Measurements from ENCODE around the gene CALML5.

Gene CALML5

GRCh38 chr10:5498791-5499492, 428 bp downstream of the CALML5 start:
- DNase-seq, result no peak

DNA sequence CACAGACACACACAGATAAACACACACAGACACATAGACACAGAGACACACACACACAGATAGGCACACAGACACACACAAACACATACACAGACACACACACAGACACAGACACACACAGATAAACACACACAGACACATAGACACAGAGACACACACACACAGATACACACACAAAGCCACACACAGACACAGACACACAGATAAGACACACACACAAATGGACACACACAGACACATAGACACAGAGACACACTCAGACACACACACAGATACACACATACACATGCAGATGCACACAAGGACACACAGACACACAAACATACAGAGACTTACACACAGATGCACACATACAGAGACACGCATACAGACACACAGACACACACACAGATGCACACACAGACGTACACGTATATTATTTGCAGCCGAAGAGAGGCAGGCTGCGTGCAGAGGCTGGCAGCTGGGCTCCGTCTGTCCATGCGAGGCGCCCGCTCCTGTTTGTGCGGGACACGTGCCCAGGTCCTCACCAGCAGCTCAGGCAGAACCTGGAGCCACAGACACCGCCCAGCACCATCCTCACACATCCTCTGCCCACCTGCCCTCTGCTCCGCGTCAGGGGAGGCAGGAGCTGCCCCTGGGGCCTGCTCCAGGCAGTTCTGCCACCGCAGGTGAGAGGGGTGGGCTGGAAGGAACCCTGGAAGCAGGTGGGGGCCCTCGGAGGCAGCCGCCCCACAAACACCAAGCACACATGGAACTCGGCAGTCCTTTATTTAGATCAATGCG, 1.2 kb downstream of the CALML5 start:
- no peak for DNase-seq

DNA sequence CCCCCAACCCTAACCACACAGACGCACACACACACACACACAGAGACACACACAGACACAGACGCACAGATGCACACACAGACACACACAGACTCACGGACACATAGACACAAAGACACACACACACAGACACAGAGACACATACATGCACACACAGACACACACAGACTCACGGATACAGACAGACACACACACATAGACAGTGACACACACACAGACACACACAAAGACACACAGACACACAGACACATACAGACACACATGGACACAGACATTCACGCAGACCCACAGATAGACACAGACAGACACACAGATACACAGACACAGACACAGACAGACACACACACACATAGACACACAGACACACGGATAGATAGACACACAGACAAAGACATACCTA, 2.1 kb downstream of the CALML5 start:
- DNase-seq, result no peak

- no peak for DNase-seq
These were observed 2.8 kb downstream of the CALML5 start for GRCh38 chr10:5496261-5497250.

- DNase-seq, result no peak
These were observed 4.8 kb downstream of the CALML5 start for GRCh38 chr10:5494611-5495010.

DNA sequence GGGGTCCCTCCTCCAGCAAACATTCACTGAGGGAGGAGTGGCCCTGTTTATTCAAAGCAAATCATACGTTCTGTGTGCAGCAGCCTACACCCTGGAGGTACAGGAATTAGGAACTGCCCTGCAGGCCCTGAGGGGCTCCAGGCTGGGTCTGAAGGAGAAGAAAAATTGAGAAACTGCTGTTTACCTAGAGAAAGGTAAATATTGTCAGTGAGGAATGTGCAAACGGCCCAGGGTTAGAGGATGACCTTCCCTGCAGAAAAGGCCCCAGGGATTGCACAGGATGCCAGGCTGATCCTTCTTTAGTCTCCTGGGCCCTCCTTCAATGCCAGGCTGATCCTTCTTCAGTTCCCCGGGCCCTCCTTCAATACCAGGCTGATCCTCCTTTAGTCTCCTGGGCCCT, 5.7 kb downstream of the CALML5 start:
- no peak for DNase-seq

- DNase-seq, result no peak
These were observed 6.3 kb downstream of the CALML5 start for GRCh38 chr10:5492929-5493576.

GRCh38 chr10:5492322-5492855, 7.0 kb downstream of the CALML5 start:
- DNase-seq, result no peak

DNA sequence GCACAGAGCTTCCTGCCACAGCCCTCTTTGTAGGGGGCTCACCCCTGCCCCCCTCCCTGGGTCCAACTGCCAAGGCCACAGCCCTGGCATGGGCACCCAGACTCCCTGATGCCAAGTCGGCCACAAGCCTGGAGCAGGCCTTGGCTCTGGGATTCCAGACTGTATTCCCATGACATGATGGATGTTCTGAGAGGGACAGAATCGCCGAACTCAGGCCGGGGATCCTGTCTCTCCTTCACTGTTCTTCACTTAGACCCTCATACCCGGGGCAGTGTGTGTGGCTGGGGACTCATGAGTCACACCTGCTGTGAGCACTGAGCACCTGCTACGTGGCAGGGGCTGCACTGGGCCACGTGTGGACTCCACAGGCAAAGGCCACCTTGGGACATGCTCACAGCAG, 7.9 kb downstream of the CALML5 start:
- DNase-seq, result no peak

DNA sequence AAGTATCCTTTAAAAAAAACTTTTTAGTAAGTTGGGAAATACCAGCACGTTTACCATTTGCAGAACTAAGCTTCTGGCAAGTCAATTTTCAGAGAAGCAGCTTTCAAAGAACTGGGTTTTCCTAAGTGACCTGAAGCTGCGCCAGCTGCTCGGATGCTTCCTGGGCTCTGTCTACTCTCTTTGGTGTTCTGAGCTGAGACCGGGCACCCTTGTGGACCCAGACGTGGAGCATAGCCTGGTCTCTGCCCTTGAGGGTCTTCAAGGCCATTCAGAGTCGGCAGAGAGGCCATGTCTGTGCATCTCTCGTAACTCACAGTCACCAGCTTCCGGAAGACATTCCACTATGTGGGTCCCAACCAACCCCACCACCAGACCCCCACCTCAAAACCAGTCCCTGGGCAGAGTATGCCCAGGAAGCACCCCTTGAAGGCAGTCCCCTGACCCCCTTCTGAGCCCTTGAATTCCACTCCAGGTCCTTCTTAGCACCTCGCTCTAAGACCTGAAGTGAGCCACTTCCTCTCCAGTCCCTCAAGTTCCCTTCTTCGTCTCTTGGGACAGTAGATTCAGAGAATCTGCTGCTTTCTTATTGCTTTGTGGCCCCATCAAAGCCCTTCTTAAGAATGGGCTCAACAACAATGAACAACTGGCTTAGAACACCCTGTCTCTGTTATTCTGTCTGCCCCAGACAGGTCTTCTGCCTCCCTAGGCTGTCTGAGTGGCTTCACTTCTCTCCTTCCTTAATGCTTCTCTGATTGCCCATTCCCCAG, 8.5 kb downstream of the CALML5 start:
- no peak for DNase-seq

GRCh38 chr10:5490032-5490431, 9.3 kb downstream of the CALML5 start:
- DNase-seq, result no peak

GRCh38 chr10:5488272-5489161, 10.9 kb downstream of the CALML5 start:
- no peak for DNase-seq

DNA sequence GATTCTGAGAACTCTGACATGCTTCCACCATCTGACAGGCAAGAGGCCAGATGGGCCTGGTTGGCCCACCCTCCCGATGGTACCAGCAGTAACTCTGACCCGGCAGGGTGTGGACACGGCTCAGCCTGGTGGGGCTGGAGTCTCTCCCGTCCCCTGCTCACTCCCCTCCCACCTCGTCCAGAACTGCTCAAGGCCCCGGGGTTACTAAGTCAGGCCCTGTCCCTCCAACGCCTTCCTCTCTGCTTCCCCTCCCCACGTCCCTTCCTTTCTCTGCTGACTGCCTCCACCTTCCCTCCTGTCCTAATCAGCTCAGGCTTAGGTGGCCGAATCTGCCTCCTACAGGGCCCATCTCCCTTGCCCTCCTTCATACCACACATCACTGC, 12.5 kb downstream of the CALML5 start:
- no peak for DNase-seq

DNA sequence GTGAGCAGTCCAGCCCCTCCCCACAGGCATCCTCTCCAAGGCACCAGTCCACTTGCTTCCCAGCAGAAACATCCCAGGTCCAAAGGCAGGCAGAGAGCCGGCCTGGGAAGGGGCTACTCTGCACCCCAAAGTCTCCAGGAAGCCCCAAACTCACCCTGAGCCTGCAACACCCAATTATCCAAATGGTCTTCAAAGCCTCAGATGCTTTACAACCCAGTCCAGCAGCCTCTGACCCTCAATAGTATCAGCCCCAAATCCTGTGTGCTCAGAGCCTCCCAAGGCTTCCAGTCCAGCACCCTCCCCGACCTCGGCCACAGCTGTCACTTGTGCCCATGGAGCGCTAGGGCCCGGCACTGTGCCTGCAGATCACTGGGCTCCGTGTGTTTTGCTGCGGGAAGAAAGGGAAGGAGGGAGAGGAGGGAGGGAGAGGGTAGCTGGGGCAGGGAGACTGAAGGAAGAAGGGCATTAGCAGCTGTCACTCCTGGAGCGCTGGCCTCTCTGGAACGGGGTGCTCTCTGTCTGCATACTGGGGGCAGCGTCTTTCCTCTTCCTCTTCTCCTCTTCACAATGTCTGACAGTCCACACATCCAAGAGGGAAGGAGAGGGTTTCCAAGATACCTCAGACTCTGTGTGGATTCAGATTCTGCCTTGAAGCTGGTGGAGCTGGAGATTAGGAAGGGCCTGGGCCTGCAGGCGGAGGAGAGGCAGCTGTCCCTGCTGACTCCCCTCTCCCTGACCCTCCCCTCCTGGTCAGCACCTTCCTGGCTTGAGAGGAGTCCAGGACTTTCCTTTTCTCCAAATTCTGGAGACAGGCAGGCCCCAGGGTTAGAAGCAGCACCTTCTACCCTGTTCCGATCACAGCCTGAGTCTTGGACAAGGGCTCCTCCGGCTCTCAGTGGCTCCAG, 13.2 kb downstream of the CALML5 start:
- DNase-seq, result no peak

DNA sequence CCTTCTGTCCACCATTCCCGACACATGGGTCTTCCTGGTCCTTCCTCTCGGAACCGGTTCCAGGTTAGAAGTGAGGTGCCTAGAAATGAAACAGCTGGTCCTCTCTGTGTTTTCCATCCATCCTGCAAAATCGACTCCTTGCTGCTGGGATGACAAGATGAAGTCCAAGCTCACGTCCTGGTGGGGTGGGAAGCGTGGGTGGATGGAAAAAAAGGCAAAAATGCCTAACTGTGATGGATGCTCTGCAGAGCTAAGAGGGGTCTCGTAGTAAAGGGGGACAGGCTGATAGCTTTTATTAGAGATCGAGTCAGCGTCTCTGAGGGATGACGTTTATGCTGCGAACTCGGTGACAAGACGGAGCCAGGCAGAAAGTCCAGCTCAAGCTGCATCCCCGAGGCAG, 14.1 kb downstream of the CALML5 start:
- no peak for DNase-seq

- DNase-seq, result no peak
These were observed 15.2 kb downstream of the CALML5 start for GRCh38 chr10:5484205-5484604.

GRCh38 chr10:5482016-5482415, 17.4 kb downstream of the CALML5 start:
- DNase-seq, result no peak

DNA sequence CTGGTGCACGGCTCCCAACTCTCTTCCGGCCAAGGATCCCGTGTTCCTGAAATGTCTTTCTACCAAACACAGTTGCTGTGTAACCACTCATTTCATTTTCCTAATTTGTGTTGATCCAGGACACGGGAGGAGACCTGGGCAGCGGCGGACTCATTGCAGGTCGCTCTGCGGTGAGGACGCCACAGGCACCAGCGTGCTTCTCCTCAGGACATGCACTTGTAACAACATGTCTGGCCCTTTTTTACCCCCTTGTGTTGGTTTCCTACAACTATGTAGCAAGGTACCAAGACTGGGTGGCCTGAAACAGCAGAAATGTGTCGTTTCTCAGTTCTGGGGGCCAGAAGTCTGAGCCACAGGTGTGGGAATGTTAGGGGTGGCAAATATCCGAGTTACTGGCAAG, 18.2 kb downstream of the CALML5 start:
- DNase-seq, result no peak

- no peak for DNase-seq
These were observed 19.0 kb downstream of the CALML5 start for GRCh38 chr10:5480162-5480941.
